Keratinocyte (primary cell): ENCODE measurements around the gene CCDC9B.

Experiments
- EZH2 ChIP-seq: IDR thresholded peaks from one replicate; pipeline ENCODE4 v1.6.1; 2012; ENCODE audit warnings: inconsistent platforms, mild to moderate bottlenecking, low read length, moderate library complexity
- TF ChIP-seq, protein P1 (sequence below), 3 experiments: IDR thresholded peaks in 1 of 3; conservative IDR thresholded peaks in 1 of 3; optimal IDR thresholded peaks in 1 of 3; 2 replicates in 2 of 3; 3 replicates in 1 of 3; pipeline versions ENCODE3 to v1.5.1; 2011; ENCODE audit warnings: low read length in 3 of 3, mild to moderate bottlenecking in 3 of 3, moderate library complexity in 2 of 3, control low read depth in 1 of 3, inconsistent platforms in 1 of 3; ENCODE audit not compliant: insufficient read depth in 2 of 3; ENCODE audit errors: extremely low read depth in 1 of 3

- TF ChIP-seq, protein P1, sequence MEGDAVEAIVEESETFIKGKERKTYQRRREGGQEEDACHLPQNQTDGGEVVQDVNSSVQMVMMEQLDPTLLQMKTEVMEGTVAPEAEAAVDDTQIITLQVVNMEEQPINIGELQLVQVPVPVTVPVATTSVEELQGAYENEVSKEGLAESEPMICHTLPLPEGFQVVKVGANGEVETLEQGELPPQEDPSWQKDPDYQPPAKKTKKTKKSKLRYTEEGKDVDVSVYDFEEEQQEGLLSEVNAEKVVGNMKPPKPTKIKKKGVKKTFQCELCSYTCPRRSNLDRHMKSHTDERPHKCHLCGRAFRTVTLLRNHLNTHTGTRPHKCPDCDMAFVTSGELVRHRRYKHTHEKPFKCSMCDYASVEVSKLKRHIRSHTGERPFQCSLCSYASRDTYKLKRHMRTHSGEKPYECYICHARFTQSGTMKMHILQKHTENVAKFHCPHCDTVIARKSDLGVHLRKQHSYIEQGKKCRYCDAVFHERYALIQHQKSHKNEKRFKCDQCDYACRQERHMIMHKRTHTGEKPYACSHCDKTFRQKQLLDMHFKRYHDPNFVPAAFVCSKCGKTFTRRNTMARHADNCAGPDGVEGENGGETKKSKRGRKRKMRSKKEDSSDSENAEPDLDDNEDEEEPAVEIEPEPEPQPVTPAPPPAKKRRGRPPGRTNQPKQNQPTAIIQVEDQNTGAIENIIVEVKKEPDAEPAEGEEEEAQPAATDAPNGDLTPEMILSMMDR (optimal IDR thresholded peaks at IDR 0.05 in 1 of 3, IDR thresholded peaks at IDR 0.05 in 1 of 3, conservative IDR thresholded peaks at IDR 0.05 in 1 of 3; ENCODE audit: extremely low read depth in 1 of 3, insufficient read depth in 2 of 3, low read length in 3 of 3), result no peak
- no peak for TF ChIP-seq EZH2
Observed at GRCh38 chr15:40314723-40315276, 25.9 kb downstream of the CCDC9B start.
